ENCODE data around the gene WSCD1.
A peak's percentile ranks its signal among the peaks of the same experiment; 100 is the strongest.

WSCD1 gene

DNA sequence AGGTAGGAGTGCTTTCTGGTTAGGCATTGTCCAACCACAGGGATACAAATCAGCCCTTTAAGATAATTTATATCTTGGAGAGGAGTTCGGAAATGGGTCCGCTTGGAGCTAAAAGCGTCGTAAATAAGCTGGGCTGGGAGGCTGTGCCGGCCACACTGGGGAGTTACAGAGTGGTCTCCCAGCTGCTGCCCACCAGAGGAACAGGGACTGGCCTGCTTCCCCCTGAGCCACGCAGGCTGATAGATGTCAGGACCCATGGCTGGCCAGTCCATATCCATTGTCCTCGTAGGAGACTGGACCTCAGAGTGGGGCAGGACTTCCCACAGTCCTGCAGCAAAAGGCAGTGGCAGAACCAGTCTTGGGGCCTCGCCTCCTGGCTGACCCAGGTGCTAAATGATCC is 12.6 kb upstream of the WSCD1 start:
- DNase-seq (ENCODE audit: low read depth) = no peak
- no peak overlapping the region for H3K4me3 ChIP-seq (ENCODE audit: low read depth, low read length)
- TF ChIP-seq, protein P1, sequence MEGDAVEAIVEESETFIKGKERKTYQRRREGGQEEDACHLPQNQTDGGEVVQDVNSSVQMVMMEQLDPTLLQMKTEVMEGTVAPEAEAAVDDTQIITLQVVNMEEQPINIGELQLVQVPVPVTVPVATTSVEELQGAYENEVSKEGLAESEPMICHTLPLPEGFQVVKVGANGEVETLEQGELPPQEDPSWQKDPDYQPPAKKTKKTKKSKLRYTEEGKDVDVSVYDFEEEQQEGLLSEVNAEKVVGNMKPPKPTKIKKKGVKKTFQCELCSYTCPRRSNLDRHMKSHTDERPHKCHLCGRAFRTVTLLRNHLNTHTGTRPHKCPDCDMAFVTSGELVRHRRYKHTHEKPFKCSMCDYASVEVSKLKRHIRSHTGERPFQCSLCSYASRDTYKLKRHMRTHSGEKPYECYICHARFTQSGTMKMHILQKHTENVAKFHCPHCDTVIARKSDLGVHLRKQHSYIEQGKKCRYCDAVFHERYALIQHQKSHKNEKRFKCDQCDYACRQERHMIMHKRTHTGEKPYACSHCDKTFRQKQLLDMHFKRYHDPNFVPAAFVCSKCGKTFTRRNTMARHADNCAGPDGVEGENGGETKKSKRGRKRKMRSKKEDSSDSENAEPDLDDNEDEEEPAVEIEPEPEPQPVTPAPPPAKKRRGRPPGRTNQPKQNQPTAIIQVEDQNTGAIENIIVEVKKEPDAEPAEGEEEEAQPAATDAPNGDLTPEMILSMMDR (conservative IDR thresholded peaks at IDR 0.05; ENCODE audit: low read depth, low read length) = no peak

DNA sequence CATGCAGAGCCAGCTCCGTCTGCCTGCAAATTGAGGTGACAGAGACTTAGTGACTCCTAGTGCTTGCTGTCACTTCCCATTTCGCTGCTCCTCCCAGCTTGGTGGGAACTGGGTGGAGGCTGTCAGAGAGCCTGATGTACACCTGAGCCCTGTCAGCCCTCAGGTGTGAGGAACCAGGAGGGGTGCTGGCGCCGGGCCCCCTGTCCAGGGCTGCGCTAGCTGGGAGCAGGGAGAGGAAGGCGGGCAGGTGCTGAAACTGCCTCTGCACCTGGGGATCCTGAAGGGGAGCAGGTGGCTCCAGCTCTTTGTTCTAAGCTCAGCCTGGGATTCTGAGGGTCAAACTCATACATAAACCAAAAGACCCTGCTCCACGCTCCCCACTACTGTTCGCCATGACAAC is 10.8 kb upstream of the WSCD1 start:
- no peak overlapping the region for H3K4me3 ChIP-seq (ENCODE audit: low read depth, low read length)
- TF ChIP-seq, protein P1 (conservative IDR thresholded peaks at IDR 0.05; ENCODE audit: low read depth, low read length) = no peak
- DNase-seq (ENCODE audit: low read depth) = no peak

DNA sequence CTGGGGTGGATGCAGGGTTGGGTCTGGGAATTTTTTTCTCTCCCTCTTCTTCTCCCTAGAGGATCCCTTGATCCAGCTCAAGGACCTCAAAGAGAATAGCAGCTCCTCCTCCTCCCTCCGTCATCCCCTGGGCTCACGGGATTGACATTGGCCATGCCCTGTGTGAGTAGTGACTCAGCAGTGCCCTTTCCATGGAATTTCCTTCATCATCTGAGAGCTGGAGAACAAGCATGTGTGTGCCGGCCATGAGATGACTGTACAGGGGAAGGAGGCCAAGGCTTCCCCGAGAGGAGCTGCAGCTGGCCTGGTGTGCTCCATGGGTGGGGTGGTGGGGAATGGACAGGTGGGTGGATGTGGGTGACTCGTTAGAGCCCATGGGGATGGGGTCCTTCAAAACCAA is 8.9 kb upstream of the WSCD1 start:
- peak; percentile 18 for DNase-seq (ENCODE audit: low read depth)
- TF ChIP-seq, protein P1 (conservative IDR thresholded peaks at IDR 0.05; ENCODE audit: low read depth, low read length) = no peak
- H3K4me3 ChIP-seq (ENCODE audit: low read depth, low read length) = no peak overlapping the region

- no peak for DNase-seq (ENCODE audit: low read depth)
- no peak overlapping the region for H3K4me3 ChIP-seq (ENCODE audit: low read depth, low read length)
- TF ChIP-seq, protein P1 (conservative IDR thresholded peaks at IDR 0.05; ENCODE audit: low read depth, low read length) = no peak
These were observed 5.3 kb upstream of the WSCD1 start for GRCh38 chr17:6064868-6065267.

- H3K4me3 ChIP-seq (ENCODE audit: low read depth, low read length) = no peak overlapping the region
These were observed 4.8 kb upstream of the WSCD1 start for GRCh38 chr17:6065351-6065750.

DNA sequence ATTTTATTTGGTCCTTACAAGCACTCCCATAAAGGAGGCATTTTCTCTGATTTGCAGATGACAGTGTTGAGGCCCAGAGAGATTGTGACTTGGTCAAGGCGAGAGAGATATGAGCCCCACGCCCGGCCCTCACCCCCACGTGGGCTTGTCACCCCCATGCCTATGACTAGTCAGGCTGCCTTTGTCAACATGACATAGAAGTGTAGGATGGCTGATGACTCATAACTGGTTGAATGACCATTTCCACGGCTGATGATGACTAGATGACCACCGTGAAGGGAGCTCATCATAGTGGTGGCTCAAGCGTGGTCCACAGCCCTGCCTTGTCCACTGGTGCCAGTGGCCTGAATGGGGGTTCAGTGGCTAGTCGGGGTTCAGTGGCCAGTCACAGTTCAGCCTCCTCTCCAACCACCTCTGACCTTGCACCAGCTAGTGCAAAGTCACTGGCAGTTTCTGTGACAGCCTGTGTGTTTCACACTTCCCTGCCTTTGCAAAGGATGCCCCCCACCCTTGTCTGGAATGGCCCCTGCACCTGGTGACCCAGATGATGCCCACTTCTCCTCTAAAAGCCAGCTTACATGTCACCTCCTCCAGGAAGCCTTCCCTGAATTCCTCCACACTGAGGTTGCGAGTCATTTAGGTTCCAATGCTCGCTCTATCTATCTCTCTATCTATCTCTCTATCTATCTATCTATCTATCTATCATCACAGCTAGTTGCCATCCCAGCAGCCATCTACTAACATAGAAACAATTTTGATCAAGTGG is 3.8 kb upstream of the WSCD1 start:
- no peak overlapping the region for H3K4me3 ChIP-seq (ENCODE audit: low read depth, low read length)
- no peak for DNase-seq (ENCODE audit: low read depth)
- TF ChIP-seq, protein P1 (conservative IDR thresholded peaks at IDR 0.05; ENCODE audit: low read depth, low read length) = no peak

More at GRCh38 chr17:6065351-6065750, 4.8 kb upstream of the WSCD1 start:
- TF ChIP-seq, protein P1 (conservative IDR thresholded peaks at IDR 0.05; ENCODE audit: low read depth, low read length) = no peak
- no peak for DNase-seq (ENCODE audit: low read depth)

DNA sequence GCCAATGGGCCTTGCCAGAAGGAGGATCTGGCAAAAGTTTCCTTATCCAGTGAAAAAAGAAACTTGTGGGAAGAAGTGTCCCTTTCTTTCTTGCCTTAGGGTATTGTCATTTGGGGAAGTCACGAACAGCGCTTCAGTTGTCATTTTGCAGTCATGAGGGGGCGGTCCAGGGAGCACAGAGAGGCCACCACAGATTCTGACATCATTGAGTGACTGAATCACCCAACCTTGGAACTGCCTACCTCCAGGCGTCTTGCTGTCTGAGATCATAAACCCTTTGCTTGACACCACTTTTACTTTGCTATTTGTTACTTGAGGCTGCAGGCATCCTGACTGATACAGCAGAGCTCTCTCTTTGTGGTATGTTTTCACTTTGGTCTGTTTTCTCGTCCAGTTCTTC is 3.1 kb upstream of the WSCD1 start:
- H3K4me3 ChIP-seq (ENCODE audit: low read depth, low read length) = no peak overlapping the region
- no peak for DNase-seq (ENCODE audit: low read depth)
- TF ChIP-seq, protein P1 (conservative IDR thresholded peaks at IDR 0.05; ENCODE audit: low read depth, low read length) = no peak
